A549 (cell line): ENCODE data around the gene CFAP61.

Source experiments
- GATA3 ChIP-seq: IDR thresholded peaks from 2 replicates; pipeline ENCODE4 v1.6.1; 2012; ENCODE audit warnings: borderline replicate concordance
- KDM5A ChIP-seq: fragments of 200-600 bp; sonication (generic); IDR thresholded peaks from 2 replicates; pipeline ENCODE4 v1.6.1; 2016; ENCODE audit warnings: antibody characterized with exemption, mild to moderate bottlenecking
- MAFK ChIP-seq: fragments of 450-650 bp; IDR thresholded peaks from 2 replicates; pipeline ENCODE4 v1.6.1; 2014; ENCODE audit not compliant: partially characterized antibody
- POLR2A ChIP-seq: IDR thresholded peaks from 2 replicates; pipeline ENCODE4 v1.6.1; 2012; ENCODE audit warnings: mild to moderate bottlenecking, low read length
- RNF2 ChIP-seq: fragments of 200-600 bp; sonication (generic); IDR thresholded peaks from 2 replicates; pipeline ENCODE4 v1.6.1; 2016; ENCODE audit warnings: low read depth, mild to moderate bottlenecking, antibody characterized with exemption, moderate library complexity, borderline replicate concordance
- SMC3 ChIP-seq: fragments of >200 bp; sonication (Bioruptor Twin); formaldehyde crosslinking; IDR thresholded peaks from 3 replicates; pipeline ENCODE4 v1.6.1; 2018; ENCODE audit warnings: inconsistent platforms
- TF ChIP-seq, protein P1 (sequence below): fragments of >200 bp; sonication (Bioruptor Twin); formaldehyde crosslinking; IDR thresholded peaks from 3 replicates; pipeline ENCODE4 v1.5.1; 2016
- TF ChIP-seq, protein P2 (sequence below): fragments of 200-600 bp; sonication (generic); IDR thresholded peaks from 2 replicates; pipeline ENCODE4 v1.6.1; 2016; ENCODE audit warnings: antibody characterized with exemption, mild to moderate bottlenecking, moderate library complexity

DNA sequence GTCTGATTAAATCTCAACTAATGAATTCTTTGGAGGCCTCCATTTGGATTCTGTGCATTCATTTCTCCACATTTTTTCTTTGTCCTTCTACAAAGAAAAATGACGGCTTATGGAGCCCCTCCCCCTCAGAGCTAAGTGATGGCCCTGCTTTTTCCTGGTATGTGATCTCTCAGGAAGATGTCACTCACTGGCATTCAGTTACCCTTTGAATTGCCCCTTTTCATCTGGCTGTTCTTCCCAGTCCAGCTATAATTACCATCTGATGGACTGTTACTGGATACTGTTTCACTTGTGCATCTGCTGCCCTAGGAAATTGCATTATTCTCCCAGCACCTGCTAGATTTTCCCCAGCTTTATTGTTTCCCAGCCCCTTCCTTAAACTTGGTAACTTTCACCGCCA lies 151.9 kb downstream of the CFAP61 start:
- TF ChIP-seq, protein P1, sequence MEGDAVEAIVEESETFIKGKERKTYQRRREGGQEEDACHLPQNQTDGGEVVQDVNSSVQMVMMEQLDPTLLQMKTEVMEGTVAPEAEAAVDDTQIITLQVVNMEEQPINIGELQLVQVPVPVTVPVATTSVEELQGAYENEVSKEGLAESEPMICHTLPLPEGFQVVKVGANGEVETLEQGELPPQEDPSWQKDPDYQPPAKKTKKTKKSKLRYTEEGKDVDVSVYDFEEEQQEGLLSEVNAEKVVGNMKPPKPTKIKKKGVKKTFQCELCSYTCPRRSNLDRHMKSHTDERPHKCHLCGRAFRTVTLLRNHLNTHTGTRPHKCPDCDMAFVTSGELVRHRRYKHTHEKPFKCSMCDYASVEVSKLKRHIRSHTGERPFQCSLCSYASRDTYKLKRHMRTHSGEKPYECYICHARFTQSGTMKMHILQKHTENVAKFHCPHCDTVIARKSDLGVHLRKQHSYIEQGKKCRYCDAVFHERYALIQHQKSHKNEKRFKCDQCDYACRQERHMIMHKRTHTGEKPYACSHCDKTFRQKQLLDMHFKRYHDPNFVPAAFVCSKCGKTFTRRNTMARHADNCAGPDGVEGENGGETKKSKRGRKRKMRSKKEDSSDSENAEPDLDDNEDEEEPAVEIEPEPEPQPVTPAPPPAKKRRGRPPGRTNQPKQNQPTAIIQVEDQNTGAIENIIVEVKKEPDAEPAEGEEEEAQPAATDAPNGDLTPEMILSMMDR: no peak
- TF ChIP-seq GATA3: no peak
- no peak for TF ChIP-seq POLR2A
- TF ChIP-seq KDM5A: no peak
- TF ChIP-seq MAFK: no peak
- TF ChIP-seq SMC3: no peak
- TF ChIP-seq, protein P2, sequence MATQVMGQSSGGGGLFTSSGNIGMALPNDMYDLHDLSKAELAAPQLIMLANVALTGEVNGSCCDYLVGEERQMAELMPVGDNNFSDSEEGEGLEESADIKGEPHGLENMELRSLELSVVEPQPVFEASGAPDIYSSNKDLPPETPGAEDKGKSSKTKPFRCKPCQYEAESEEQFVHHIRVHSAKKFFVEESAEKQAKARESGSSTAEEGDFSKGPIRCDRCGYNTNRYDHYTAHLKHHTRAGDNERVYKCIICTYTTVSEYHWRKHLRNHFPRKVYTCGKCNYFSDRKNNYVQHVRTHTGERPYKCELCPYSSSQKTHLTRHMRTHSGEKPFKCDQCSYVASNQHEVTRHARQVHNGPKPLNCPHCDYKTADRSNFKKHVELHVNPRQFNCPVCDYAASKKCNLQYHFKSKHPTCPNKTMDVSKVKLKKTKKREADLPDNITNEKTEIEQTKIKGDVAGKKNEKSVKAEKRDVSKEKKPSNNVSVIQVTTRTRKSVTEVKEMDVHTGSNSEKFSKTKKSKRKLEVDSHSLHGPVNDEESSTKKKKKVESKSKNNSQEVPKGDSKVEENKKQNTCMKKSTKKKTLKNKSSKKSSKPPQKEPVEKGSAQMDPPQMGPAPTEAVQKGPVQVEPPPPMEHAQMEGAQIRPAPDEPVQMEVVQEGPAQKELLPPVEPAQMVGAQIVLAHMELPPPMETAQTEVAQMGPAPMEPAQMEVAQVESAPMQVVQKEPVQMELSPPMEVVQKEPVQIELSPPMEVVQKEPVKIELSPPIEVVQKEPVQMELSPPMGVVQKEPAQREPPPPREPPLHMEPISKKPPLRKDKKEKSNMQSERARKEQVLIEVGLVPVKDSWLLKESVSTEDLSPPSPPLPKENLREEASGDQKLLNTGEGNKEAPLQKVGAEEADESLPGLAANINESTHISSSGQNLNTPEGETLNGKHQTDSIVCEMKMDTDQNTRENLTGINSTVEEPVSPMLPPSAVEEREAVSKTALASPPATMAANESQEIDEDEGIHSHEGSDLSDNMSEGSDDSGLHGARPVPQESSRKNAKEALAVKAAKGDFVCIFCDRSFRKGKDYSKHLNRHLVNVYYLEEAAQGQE: no peak
- no peak for TF ChIP-seq RNF2
